ENCODE data around the gene ZMIZ2.

Gene ZMIZ2

DNA sequence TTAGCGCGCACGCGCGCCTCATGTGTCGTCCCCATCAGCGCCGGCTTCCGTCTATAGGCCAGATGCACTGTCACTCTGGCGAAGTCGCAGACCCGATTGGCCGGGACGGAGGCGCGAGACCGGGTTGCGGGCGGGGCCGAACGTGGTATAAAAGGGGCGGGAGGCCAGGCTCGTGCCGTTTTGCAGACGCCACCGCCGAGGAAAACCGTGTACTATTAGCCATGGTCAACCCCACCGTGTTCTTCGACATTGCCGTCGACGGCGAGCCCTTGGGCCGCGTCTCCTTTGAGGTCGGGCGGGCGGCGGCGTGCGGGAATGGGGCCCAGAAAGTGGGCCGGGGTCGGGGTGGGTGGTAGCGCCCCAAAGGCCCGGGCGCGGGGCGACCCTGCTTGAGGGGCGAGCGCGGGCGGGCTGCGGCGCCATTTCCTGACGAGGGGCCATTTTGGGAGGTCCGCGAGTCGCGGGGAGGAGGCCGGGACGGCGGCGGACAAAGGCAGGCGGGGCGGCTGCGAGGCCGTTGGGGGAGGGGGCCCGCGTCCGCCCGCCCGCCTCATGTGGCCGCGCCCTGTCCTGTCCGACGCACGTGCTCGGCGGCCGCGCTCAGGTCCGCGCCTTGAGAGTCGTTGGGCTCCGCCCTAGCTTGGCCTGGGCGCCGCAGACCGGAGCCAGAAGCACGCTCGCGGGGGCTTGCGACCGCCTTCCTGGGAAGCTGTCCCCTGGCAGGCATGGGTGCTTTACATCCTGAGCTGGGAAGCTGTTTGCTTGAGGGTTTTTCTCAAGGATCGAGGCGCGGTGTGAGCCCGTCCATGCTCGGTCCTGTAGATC is 48.1 kb downstream of the ZMIZ2 start, which contains the start of gene PPIA (continued):
- TF ChIP-seq ZNF274 (IDR thresholded peaks at IDR 0.05; ENCODE audit: low read length) (no peak), ZNF274 (tag by site-specific recombination; IDR thresholded peaks at IDR 0.05; ENCODE audit: borderline replicate concordance) (no peak), ZBTB8A (tag by site-specific recombination; IDR thresholded peaks at IDR 0.05) (peak; percentile 75), ZNF302 (tag by site-specific recombination; IDR thresholded peaks at IDR 0.05; ENCODE audit: low read depth) (no peak), ZNF600 (tag by site-specific recombination; IDR thresholded peaks at IDR 0.05) (no peak), ZNF433 (tag by site-specific recombination; IDR thresholded peaks at IDR 0.05; ENCODE audit: low read depth) (no peak), OSR2 (tag by site-specific recombination; IDR thresholded peaks at IDR 0.05) (no peak), ZNF501 (tag by site-specific recombination; IDR thresholded peaks at IDR 0.05) (no peak; the same call in 1 of the 2 replicates), PBX3 (CRISPR knock-in tag; IDR thresholded peaks at IDR 0.05) (peak; percentile 99), ZNF629 (tag by site-specific recombination; IDR thresholded peaks at IDR 0.05) (no peak), GLI2 (tag by site-specific recombination; IDR thresholded peaks at IDR 0.05; ENCODE audit: borderline replicate concordance, low read depth) (no peak), MZF1 (tag by site-specific recombination; IDR thresholded peaks at IDR 0.05; ENCODE audit: borderline replicate concordance) (0 out of 2 replicates have a peak, but pooled peaks have one; percentile 26), PRDM1 (tag by site-specific recombination; IDR thresholded peaks at IDR 0.05) (no peak), ZNF174 (tag by site-specific recombination; IDR thresholded peaks at IDR 0.05) (no peak), ZNF530 (tag by site-specific recombination; IDR thresholded peaks at IDR 0.05; ENCODE audit: low read depth) (no peak), EGR2 (tag by site-specific recombination; IDR thresholded peaks at IDR 0.05; ENCODE audit: low read depth) (no peak), KLF1 (tag by site-specific recombination; IDR thresholded peaks at IDR 0.05) (peak; percentile 88), ZNF354C (tag by site-specific recombination; IDR thresholded peaks at IDR 0.05; ENCODE audit: borderline replicate concordance, low read depth) (no peak), ZSCAN5A (tag by site-specific recombination; IDR thresholded peaks at IDR 0.05) (no peak), ZNF837 (tag by site-specific recombination; IDR thresholded peaks at IDR 0.05) (no peak), ZNF146 (tag by site-specific recombination; IDR thresholded peaks at IDR 0.05) (no peak), ZNF175 (tag by site-specific recombination; IDR thresholded peaks at IDR 0.05) (no peak), ZSCAN16 (tag by site-specific recombination; IDR thresholded peaks at IDR 0.05) (0 out of 2 replicates have a peak, but pooled peaks have one; percentile 7), SETDB1 (IDR thresholded peaks at IDR 0.05; ENCODE audit: insufficient read length, low read length) (no peak), GLI4 (tag by site-specific recombination; IDR thresholded peaks at IDR 0.05) (peak; percentile 83; the same call in 1 of the 2 replicates), TCF7L2 (IDR thresholded peaks at IDR 0.05; ENCODE audit: borderline replicate concordance, low read depth, low read length) (no peak), ZNF510 (tag by site-specific recombination; IDR thresholded peaks at IDR 0.05; ENCODE audit: insufficient replicate concordance) (no peak), ZFP69B (tag by site-specific recombination; IDR thresholded peaks at IDR 0.05) (no peak), WT1 (tag by site-specific recombination; IDR thresholded peaks at IDR 0.05) (peak; percentile 26; the same call in 1 of the 2 replicates), MEIS1 (CRISPR knock-in tag; IDR thresholded peaks at IDR 0.05; ENCODE audit: borderline replicate concordance) (peak; percentile 66; the same call in 1 of the 2 replicates), YY2 (tag by site-specific recombination; IDR thresholded peaks at IDR 0.05) (0 out of 2 replicates have a peak, but pooled peaks have one; percentile 47)
- TF ChIP-seq, protein P1, sequence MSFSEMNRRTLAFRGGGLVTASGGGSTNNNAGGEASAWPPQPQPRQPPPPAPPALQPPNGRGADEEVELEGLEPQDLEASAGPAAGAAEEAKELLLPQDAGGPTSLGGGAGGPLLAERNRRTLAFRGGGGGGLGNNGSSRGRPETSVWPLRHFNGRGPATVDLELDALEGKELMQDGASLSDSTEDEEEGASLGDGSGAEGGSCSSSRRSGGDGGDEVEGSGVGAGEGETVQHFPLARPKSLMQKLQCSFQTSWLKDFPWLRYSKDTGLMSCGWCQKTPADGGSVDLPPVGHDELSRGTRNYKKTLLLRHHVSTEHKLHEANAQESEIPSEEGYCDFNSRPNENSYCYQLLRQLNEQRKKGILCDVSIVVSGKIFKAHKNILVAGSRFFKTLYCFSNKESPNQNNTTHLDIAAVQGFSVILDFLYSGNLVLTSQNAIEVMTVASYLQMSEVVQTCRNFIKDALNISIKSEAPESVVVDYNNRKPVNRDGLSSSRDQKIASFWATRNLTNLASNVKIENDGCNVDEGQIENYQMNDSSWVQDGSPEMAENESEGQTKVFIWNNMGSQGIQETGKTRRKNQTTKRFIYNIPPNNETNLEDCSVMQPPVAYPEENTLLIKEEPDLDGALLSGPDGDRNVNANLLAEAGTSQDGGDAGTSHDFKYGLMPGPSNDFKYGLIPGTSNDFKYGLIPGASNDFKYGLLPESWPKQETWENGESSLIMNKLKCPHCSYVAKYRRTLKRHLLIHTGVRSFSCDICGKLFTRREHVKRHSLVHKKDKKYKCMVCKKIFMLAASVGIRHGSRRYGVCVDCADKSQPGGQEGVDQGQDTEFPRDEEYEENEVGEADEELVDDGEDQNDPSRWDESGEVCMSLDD (tag by site-specific recombination; IDR thresholded peaks at IDR 0.05), result peak; percentile 29; the same call in 1 of the 2 replicates
- TF ChIP-seq, protein P2, sequence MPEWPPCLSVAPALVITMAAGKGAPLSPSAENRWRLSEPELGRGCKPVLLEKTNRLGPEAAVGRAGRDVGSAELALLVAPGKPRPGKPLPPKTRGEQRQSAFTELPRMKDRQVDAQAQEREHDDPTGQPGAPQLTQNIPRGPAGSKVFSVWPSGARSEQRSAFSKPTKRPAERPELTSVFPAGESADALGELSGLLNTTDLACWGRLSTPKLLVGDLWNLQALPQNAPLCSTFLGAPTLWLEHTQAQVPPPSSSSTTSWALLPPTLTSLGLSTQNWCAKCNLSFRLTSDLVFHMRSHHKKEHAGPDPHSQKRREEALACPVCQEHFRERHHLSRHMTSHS (tag by site-specific recombination; IDR thresholded peaks at IDR 0.05), result no peak
- TF ChIP-seq, protein P3, sequence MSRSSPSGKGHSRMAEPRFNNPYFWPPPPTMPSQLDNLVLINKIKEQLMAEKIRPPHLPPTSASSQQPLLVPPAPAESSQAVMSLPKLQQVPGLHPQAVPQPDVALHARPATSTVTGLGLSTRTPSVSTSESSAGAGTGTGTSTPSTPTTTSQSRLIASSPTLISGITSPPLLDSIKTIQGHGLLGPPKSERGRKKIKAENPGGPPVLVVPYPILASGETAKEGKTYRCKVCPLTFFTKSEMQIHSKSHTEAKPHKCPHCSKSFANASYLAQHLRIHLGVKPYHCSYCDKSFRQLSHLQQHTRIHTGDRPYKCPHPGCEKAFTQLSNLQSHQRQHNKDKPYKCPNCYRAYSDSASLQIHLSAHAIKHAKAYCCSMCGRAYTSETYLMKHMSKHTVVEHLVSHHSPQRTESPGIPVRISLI (tag by site-specific recombination; IDR thresholded peaks at IDR 0.05), result no peak
